GM23338 (cell line): ENCODE results near the gene APOA1. TPM values are rescaled to one million over a fixed set of nuclear protein-coding genes. Genes with fewer than 3 reads are reported as not detected.

Experiments used
- ATAC-seq: fragments of 200-7000 bp; cut with Tn5 transposase; 3 replicates; pipeline ENCODE4 v1.9.1; 2020
- DNase-seq: peaks from one replicate; pipeline ENCODE4 v3.0.0-alpha.2; 2015; ENCODE audit warnings: low spot score
- H2AFZ ChIP-seq: fragments of 200-600 bp; sonication (generic); 2 replicates; pipeline ENCODE4 v1.8.0; 2016; ENCODE audit warnings: antibody characterized with exemption, mild to moderate bottlenecking, moderate library complexity
- H3F3A ChIP-seq: fragments of 200-600 bp; sonication (generic); replicated peaks from 2 replicates; pipeline ENCODE4 v1.8.0; 2017; ENCODE audit warnings: antibody characterized with exemption, mixed run types, low read depth
- H3K27ac ChIP-seq: fragments of 200-600 bp; sonication (generic); 2 replicates; pipeline ENCODE4 v1.6.1; 2016; ENCODE audit warnings: low read depth
- H3K27me3 ChIP-seq: fragments of 200-600 bp; sonication (generic); 2 replicates; pipeline ENCODE4 v1.8.0; 2016; ENCODE audit warnings: mild to moderate bottlenecking, mixed run types, moderate library complexity; ENCODE audit not compliant: insufficient read depth
- H3K36me3 ChIP-seq: fragments of 200-600 bp; sonication (generic); 2 replicates; pipeline ENCODE4 v1.8.0; 2016; ENCODE audit warnings: mild to moderate bottlenecking; ENCODE audit not compliant: insufficient read depth
- H3K4me1 ChIP-seq: fragments of 200-600 bp; sonication (generic); 2 replicates; pipeline ENCODE4 v1.8.0; 2016; ENCODE audit warnings: mild to moderate bottlenecking, moderate library complexity; ENCODE audit not compliant: insufficient read depth
- H3K4me2 ChIP-seq: fragments of 200-600 bp; sonication (generic); 2 replicates; pipeline ENCODE4 v1.7.1; 2017; ENCODE audit warnings: mixed run types
- H3K4me3 ChIP-seq: fragments of 200-600 bp; sonication (generic); 2 replicates; pipeline ENCODE4 v1.6.1; 2016; ENCODE audit warnings: mixed run types
- H3K79me2 ChIP-seq: fragments of 200-600 bp; sonication (generic); replicated peaks from 2 replicates; pipeline ENCODE4 v1.8.0; 2017; ENCODE audit warnings: mild to moderate bottlenecking; ENCODE audit not compliant: insufficient read depth
- H3K9me2 ChIP-seq: fragments of 200-600 bp; sonication (generic); 2 replicates; pipeline ENCODE4 v1.8.0; 2017; ENCODE audit not compliant: insufficient read depth
- H4K20me1 ChIP-seq: fragments of 200-600 bp; sonication (generic); replicated peaks from 2 replicates; pipeline ENCODE4 v1.8.0; 2017; ENCODE audit warnings: mild to moderate bottlenecking; ENCODE audit not compliant: insufficient read depth
- H3K27ac Mint-ChIP-seq: 2 replicates; pipeline ENCODE4 v1.8.0; 2020; ENCODE audit warnings: inconsistent platforms, mild to moderate bottlenecking, moderate library complexity, mixed read lengths
- H3K27me3 Mint-ChIP-seq: 3 replicates; pipeline ENCODE4 v1.8.0; 2022; ENCODE audit warnings: low read depth, mild to moderate bottlenecking, moderate library complexity, mixed read lengths, inconsistent platforms; ENCODE audit not compliant: insufficient read depth, poor library complexity
- H3K36me3 Mint-ChIP-seq: 3 replicates; pipeline ENCODE4 v1.8.0; 2021; ENCODE audit warnings: low read depth, mild to moderate bottlenecking, inconsistent platforms, moderate library complexity, mixed read lengths
- H3K4me1 Mint-ChIP-seq: 3 replicates; pipeline ENCODE4 v1.8.0; 2020; ENCODE audit warnings: mild to moderate bottlenecking, inconsistent platforms, mixed read lengths
- H3K4me3 Mint-ChIP-seq: 3 replicates; pipeline ENCODE4 v1.8.0; 2021; ENCODE audit warnings: moderate library complexity, mild to moderate bottlenecking, inconsistent platforms, mixed read lengths
- H3K9me3 Mint-ChIP-seq: 3 replicates; pipeline ENCODE4 v1.8.0; 2020; ENCODE audit warnings: moderate library complexity, mild to moderate bottlenecking, inconsistent platforms, mixed read lengths
- CREB1 ChIP-seq: fragments of 250-450 bp; sonication (Bioruptor Pico); IDR thresholded peaks from 2 replicates; pipeline ENCODE4 v1.5.0; 2020; ENCODE audit warnings: low read depth, mild to moderate bottlenecking, moderate library complexity
- CTCF ChIP-seq, 2 experiments: fragments of 200-600 bp in 1 of 2; sonication (generic) in 1 of 2; conservative IDR thresholded peaks; 2 replicates each; pipeline versions ENCODE4 v1.5.1 to v1.6.1; 2016 to 2017; ENCODE audit warnings: antibody characterized with exemption in 2 of 2, low read depth in 2 of 2, mild to moderate bottlenecking in 2 of 2, moderate library complexity in 1 of 2
- ETS1 ChIP-seq: IDR thresholded peaks from 2 replicates; pipeline ENCODE4 v1.6.1; 2016; ENCODE audit warnings: antibody characterized with exemption
- EZH2 ChIP-seq: fragments of 200-600 bp; sonication (generic); IDR thresholded peaks from one replicate; pipeline ENCODE4 v1.8.0; 2017; ENCODE audit warnings: antibody characterized with exemption, mild to moderate bottlenecking, low read depth; ENCODE audit not compliant: unreplicated experiment
- EZH2phosphoT487 ChIP-seq: fragments of 200-600 bp; sonication (generic); IDR thresholded peaks from one replicate; pipeline ENCODE4 v1.8.1; 2018; ENCODE audit warnings: antibody characterized with exemption; ENCODE audit not compliant: unreplicated experiment
- JUNB ChIP-seq: IDR thresholded peaks from one replicate; pipeline ENCODE4 v1.6.1; 2016; ENCODE audit warnings: antibody characterized with exemption; ENCODE audit not compliant: unreplicated experiment
- NANOG ChIP-seq: IDR thresholded peaks from 2 replicates; pipeline ENCODE4 v1.6.1; 2016; ENCODE audit warnings: antibody characterized with exemption, borderline replicate concordance
- POLR2AphosphoS5 ChIP-seq: IDR thresholded peaks from 2 replicates; pipeline ENCODE4 v1.6.1; 2016; ENCODE audit warnings: antibody characterized with exemption, low read depth
- REST ChIP-seq: IDR thresholded peaks from one replicate; pipeline ENCODE4 v1.6.1; 2018; ENCODE audit warnings: antibody characterized with exemption; ENCODE audit not compliant: unreplicated experiment
- ZNF331 ChIP-seq: fragments of 250-450 bp; sonication (Bioruptor Pico); IDR thresholded peaks from 2 replicates; pipeline ENCODE4 v1.5.0; 2020; ENCODE audit warnings: low read depth, mild to moderate bottlenecking, moderate library complexity
- polyA plus RNA-seq: library from polyadenylated mRNA; unstranded; fragments of >200 nt; fragmentation: Nextera tagmentation; extraction: Ambion mirVana; gene quantifications from 2 replicates; pipeline ENCODE4 v1.2.1, GENCODE V29; 2016
- total RNA-seq: library from RNA; depleted of rRNA; stranded (reverse); fragments of >200 nt; shearing (Covaris generic); gene quantifications from 2 replicates; pipeline ENCODE4 v1.2.3, GENCODE V29; 2014
- TF ChIP-seq, protein P1 (sequence below): fragments of 250-450 bp; sonication (Bioruptor Pico); IDR thresholded peaks from 2 replicates; pipeline ENCODE4 v1.5.0; 2020; ENCODE audit warnings: mild to moderate bottlenecking, moderate library complexity

Gene APOA1
- total and polyA plus RNA-seq, 2 experiments from 2014 or later, result 0.60 TPM; not detected in 1

- no peaks in the 10 kb centered on the region for H3K9me3 Mint-ChIP-seq
Observed at GRCh38 chr11:116792144-116792868, 45.1 kb downstream of the APOA1 start.

More at GRCh38 chr11:116792144-116792868, 45.1 kb downstream of the APOA1 start:
- Mint-ChIP-seq H3K27ac (no peak overlapping the region), H3K27me3 (peaks cover 10% of the 10 kb centered on the region), H3K36me3 (peaks cover under 1% of the 10 kb centered on the region; the same call in 2 of the 3 replicates), H3K4me1 (peaks cover 19% of the 10 kb centered on the region), H3K4me3 (no peak overlapping the region)
- no peaks in the 10 kb centered on the region for H4K20me1 ChIP-seq
- TF ChIP-seq REST, result no peak
- TF ChIP-seq CTCF (conservative IDR thresholded peaks at IDR 0.05; ENCODE audit: low read depth in 2 of 2), result no peak
- TF ChIP-seq EZH2, result no peak
- TF ChIP-seq CREB1 (CRISPR knock-in tag), result no peak
- no peak for TF ChIP-seq ZNF331 (CRISPR knock-in tag)
- no peak for TF ChIP-seq NANOG
- TF ChIP-seq ETS1, result no peak
- no peak for TF ChIP-seq EZH2phosphoT487
- TF ChIP-seq, protein P1, sequence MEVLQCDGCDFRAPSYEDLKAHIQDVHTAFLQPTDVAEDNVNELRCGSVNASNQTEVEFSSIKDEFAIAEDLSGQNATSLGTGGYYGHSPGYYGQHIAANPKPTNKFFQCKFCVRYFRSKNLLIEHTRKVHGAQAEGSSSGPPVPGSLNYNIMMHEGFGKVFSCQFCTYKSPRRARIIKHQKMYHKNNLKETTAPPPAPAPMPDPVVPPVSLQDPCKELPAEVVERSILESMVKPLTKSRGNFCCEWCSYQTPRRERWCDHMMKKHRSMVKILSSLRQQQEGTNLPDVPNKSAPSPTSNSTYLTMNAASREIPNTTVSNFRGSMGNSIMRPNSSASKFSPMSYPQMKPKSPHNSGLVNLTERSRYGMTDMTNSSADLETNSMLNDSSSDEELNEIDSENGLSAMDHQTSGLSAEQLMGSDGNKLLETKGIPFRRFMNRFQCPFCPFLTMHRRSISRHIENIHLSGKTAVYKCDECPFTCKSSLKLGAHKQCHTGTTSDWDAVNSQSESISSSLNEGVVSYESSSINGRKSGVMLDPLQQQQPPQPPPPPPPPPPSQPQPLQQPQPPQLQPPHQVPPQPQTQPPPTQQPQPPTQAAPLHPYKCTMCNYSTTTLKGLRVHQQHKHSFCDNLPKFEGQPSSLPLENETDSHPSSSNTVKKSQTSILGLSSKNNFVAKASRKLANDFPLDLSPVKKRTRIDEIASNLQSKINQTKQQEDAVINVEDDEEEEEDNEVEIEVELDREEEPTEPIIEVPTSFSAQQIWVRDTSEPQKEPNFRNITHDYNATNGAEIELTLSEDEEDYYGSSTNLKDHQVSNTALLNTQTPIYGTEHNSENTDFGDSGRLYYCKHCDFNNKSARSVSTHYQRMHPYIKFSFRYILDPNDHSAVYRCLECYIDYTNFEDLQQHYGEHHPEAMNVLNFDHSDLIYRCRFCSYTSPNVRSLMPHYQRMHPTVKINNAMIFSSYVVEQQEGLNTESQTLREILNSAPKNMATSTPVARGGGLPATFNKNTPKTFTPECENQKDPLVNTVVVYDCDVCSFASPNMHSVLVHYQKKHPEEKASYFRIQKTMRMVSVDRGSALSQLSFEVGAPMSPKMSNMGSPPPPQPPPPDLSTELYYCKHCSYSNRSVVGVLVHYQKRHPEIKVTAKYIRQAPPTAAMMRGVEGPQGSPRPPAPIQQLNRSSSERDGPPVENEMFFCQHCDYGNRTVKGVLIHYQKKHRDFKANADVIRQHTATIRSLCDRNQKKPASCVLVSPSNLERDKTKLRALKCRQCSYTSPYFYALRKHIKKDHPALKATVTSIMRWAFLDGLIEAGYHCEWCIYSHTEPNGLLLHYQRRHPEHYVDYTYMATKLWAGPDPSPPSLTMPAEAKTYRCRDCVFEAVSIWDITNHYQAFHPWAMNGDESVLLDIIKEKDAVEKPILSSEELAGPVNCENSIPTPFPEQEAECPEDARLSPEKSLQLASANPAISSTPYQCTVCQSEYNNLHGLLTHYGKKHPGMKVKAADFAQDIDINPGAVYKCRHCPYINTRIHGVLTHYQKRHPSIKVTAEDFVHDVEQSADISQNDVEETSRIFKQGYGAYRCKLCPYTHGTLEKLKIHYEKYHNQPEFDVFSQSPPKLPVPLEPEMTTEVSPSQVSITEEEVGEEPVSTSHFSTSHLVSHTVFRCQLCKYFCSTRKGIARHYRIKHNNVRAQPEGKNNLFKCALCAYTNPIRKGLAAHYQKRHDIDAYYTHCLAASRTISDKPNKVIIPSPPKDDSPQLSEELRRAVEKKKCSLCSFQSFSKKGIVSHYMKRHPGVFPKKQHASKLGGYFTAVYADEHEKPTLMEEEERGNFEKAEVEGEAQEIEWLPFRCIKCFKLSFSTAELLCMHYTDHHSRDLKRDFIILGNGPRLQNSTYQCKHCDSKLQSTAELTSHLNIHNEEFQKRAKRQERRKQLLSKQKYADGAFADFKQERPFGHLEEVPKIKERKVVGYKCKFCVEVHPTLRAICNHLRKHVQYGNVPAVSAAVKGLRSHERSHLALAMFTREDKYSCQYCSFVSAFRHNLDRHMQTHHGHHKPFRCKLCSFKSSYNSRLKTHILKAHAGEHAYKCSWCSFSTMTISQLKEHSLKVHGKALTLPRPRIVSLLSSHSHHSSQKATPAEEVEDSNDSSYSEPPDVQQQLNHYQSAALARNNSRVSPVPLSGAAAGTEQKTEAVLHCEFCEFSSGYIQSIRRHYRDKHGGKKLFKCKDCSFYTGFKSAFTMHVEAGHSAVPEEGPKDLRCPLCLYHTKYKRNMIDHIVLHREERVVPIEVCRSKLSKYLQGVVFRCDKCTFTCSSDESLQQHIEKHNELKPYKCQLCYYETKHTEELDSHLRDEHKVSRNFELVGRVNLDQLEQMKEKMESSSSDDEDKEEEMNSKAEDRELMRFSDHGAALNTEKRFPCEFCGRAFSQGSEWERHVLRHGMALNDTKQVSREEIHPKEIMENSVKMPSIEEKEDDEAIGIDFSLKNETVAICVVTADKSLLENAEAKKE (CRISPR knock-in tag), result no peak
- no peak for TF ChIP-seq JUNB
- TF ChIP-seq POLR2AphosphoS5, result no peak
- H3K4me1 ChIP-seq, result peaks cover 5% of the 10 kb centered on the region
- H3K27me3 ChIP-seq, result no peaks in the 10 kb centered on the region
- peaks cover 6% of the 10 kb centered on the region; the same call in 1 of the 2 replicates for H3K9me2 ChIP-seq
- no peak for DNase-seq
- no peak overlapping the region for H3K4me2 ChIP-seq
- no peak for ATAC-seq
- no peaks in the 10 kb centered on the region for H3K36me3 ChIP-seq
- no peak overlapping the region for H3K27ac ChIP-seq
- H3F3A ChIP-seq, result 0 out of 2 replicates have a peak, but pooled peaks cover 2% of the 10 kb centered on the region
- no peak overlapping the region for H3K4me3 ChIP-seq
- H2AFZ ChIP-seq, result peak overlapping the region; percentile 38; the same call in 1 of the 2 replicates
- peaks cover 4% of the 10 kb centered on the region for H3K79me2 ChIP-seq
